Left lung (tissue), 10 donors: ENCODE results near the gene NAGLU. TPM values are rescaled to one million over a fixed set of nuclear protein-coding genes. Genes with fewer than 3 reads are reported as not detected.
A peak's percentile ranks its signal among the peaks of the same experiment; 100 is the strongest.
"Not testable (repeated sequence)": the region's sequence is repeated elsewhere in the genome, so short reads cannot be mapped to it uniquely, and the experiment has no call there.

Experiments
- ATAC-seq: fragments of 200-7000 bp; cut with Tn5 transposase; one replicate; pipeline ENCODE4 v1.9.1; 2020; ENCODE audit warnings: moderate library complexity
- DNase-seq, 4 donors: peaks; one replicate each; pipeline ENCODE4 v3.0.0-alpha.2; 2013 to 2020
- H3K27ac ChIP-seq, 2 donors: fragments of 200-600 bp; sonication (generic) in 1 of 2; one replicate each; pipeline versions ENCODE4 v1.5.0 to v1.8.0; 2020 to 2021
- H3K27me3 ChIP-seq, 2 donors: fragments of 200-600 bp; sonication (generic) in 1 of 2; one replicate each; pipeline versions ENCODE4 v1.5.0 to v1.8.0; 2020 to 2021
- H3K36me3 ChIP-seq, 2 donors: fragments of 200-600 bp; sonication (generic) in 1 of 2; one replicate each; pipeline versions ENCODE4 v1.5.0 to v1.8.0; 2020 to 2021
- H3K4me1 ChIP-seq, 2 donors: fragments of 200-600 bp; one replicate each; pipeline ENCODE4 v1.8.0; 2021
- H3K4me3 ChIP-seq, 2 donors: fragments of 200-600 bp; sonication (generic) in 1 of 2; one replicate each; pipeline versions ENCODE4 v1.5.0 to v1.8.0; 2020 to 2021; ENCODE audit warnings: mild to moderate bottlenecking in 1 of 2
- H3K9me3 ChIP-seq, 2 donors: fragments of 200-600 bp; sonication (generic) in 1 of 2; one replicate each; pipeline versions ENCODE4 v1.5.0 to v1.8.0; 2020 to 2021
- intact Hi-C, 2 donors: fragments of 100-400 bp; cut with DNase I; formaldehyde crosslinking; loops; one replicate each; pipeline versions ENCODE4 v1.11.2 to v1.14.2; 2022
- polyA plus RNA-seq, 6 donors: library from polyadenylated mRNA; unstranded; fragments of 120-200 nt; gene quantifications; one replicate each; pipeline ENCODE4 v1.2.1, GENCODE V29; 2013; ENCODE audit not compliant: insufficient read length in 6 of 6
- total RNA-seq, 2 donors: library from RNA; stranded (reverse); fragmentation: NEBNext Ultra II Directional; extraction: Animal tissue kit (Norgen Biotek cat#: 25700); gene quantifications; one replicate each; pipeline ENCODE4 v1.2.1, GENCODE V29; 2021
- TF ChIP-seq, protein P1 (sequence below), 2 donors: fragments of 200-600 bp; sonication (generic) in 1 of 2; IDR thresholded peaks; one replicate each; pipeline versions ENCODE4 v1.5.0 to v1.8.0; 2021; ENCODE audit warnings: antibody characterized with exemption in 2 of 2
- donor health status: DM: no; HTN: yes; CAD: no.
- donor health status: DM: no; HTN: no; CAD: no.

Gene NAGLU
- total and polyA plus RNA-seq, 8 donors, result 10.3 to 56.2 (median 14.3) TPM

DNA sequence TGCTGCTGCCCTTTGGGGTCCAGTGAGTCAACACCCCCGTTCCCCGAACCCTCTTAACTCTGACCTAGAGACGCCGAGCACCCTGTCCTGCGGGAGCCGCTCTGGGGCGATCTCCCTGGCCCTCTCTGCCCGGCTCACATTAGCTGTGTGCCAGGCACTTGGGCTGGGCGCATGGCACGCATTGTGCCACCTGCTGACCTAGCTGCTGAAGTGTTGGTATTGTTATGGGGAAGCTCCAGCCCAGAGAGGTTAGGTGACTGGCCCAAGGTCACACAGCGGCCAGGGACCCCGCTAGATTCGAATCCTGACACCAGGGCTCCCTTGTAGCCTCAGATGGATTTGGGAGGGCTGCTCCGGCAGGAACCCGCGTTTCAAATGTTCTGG, 17.8 kb downstream of the NAGLU start:
- Histone ChIP-seq H3K9me3 (no peaks in the 10 kb centered on the region), H3K36me3 (no peaks in the 10 kb centered on the region), H3K4me3 (peak overlapping the region; percentile 73 to 88), H3K4me1 (peaks cover 16 to 23% of the 10 kb centered on the region in 2 donors), H3K27ac (peak overlapping the region; percentile 75 to 90), H3K27me3 (peaks cover 0 to 5% of the 10 kb centered on the region in 2 donors)
- TF ChIP-seq, protein P1, sequence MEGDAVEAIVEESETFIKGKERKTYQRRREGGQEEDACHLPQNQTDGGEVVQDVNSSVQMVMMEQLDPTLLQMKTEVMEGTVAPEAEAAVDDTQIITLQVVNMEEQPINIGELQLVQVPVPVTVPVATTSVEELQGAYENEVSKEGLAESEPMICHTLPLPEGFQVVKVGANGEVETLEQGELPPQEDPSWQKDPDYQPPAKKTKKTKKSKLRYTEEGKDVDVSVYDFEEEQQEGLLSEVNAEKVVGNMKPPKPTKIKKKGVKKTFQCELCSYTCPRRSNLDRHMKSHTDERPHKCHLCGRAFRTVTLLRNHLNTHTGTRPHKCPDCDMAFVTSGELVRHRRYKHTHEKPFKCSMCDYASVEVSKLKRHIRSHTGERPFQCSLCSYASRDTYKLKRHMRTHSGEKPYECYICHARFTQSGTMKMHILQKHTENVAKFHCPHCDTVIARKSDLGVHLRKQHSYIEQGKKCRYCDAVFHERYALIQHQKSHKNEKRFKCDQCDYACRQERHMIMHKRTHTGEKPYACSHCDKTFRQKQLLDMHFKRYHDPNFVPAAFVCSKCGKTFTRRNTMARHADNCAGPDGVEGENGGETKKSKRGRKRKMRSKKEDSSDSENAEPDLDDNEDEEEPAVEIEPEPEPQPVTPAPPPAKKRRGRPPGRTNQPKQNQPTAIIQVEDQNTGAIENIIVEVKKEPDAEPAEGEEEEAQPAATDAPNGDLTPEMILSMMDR (IDR thresholded peaks at IDR 0.05), result no peak
- ATAC-seq (peak; percentile 45), DNase-seq (peak in 1 of 4 donors; percentile 81)
- intact Hi-C loops, result no loop called here

DNA sequence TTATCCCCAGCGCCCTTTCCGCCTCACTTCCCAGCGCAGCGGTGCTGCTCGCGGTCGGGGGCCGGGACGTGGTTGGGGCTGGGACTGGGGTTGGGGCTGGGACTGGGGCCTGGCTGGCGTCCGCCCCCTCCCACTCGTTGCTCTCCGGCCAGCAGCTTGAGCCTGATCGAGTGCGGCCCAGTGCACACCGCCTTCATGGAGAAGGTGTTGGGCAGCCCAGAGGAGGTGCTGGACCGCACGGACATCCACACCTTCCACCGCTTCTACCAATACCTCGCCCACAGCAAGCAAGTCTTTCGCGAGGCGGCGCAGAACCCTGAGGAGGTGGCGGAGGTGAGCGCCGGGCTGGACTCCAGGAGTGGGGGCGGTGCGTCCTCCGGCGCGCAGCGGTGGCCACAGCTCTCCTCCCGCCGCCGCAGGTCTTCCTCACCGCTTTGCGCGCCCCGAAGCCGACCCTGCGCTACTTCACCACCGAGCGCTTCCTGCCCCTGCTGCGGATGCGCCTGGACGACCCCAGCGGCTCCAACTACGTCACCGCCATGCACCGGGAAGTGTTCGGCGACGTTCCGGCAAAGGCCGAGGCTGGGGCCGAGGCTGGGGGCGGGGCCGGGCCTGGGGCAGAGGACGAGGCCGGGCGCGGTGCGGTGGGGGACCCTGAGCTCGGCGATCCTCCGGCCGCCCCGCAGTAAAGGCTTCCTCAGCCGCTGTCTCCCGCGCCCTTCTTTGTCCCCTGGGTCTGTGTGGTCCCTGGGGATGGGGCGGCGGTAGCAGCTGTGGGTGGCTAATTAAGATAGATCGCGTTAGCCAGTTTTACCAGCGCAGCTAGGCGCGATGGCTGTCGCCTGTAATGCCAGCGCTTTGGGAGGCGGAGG, 18.4 kb downstream of the NAGLU start:
- peak overlapping the region; percentile 73 to 88 for H3K4me3 ChIP-seq
- intact Hi-C loops, result no loop called here
- peaks cover 16 to 20% of the 10 kb centered on the region in 2 donors for H3K4me1 ChIP-seq
- DNase-seq (peak; percentile 83 to 97 (median 91)), ATAC-seq (peak; percentile 95)
- TF ChIP-seq, protein P1 (IDR thresholded peaks at IDR 0.05), result no peak
- no peaks in the 10 kb centered on the region for H3K36me3 ChIP-seq
- H3K9me3 ChIP-seq, result no peaks in the 10 kb centered on the region
- H3K27me3 ChIP-seq, result no peaks in the 10 kb centered on the region
- H3K27ac ChIP-seq, result peak overlapping the region; percentile 75 to 90

DNA sequence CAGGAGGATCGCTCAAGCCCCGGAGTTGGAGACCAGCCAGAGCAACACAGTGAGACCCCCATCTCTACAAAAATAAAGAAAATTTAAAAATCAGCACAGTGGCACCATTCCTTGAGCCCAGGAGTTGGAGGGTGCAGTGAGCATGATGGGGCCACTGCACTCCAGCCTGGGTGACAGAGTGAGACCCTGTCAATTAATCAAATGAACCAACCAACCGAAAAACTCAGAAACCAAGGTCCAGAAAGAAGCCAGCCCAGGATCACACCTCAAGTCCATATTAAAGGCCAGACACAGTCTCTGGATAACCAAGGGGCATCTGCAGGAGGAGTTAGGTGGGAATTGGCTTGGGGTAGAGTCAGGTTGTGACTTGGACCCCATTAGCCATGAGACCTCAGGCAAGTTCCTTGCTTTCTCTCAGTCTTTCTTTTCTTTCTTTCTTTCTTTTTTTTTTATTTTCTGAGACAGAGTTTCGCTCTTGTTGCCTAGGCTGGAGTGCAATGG, 19.1 kb downstream of the NAGLU start:
- TF ChIP-seq, protein P1 (IDR thresholded peaks at IDR 0.05), result no peak
- ATAC-seq, result no peak

DNA sequence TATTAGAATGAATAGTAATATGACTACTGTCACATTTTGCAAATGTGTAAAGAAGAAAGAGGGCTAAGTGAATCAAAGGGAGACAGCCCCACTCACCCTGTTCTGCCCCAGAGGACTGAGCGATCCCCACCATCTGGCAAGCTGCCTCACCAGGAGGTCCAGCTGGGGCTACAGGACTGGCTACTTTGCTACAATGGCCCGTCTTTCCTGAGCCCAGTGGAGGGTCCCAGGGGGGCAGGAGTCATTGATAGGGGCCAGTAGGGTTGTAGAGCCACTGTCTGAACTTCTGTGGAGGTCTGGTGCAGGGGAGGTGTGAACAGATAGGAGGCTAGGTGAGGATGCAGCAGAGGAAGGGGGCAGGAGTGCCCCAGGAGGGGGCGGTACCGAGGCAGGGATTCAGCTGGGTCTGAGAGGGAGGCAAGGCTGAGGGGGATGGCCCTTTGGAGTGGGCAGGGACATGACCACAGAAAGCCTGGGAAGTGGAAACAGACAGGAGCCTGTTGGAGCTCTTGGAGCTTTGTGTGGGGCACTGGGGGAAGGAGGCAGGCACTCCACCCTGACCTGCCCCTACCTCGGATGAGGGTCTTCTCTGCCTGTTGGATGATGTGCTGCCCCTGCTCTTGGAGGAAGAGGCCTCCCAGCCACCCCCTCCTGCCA, 20.0 kb downstream of the NAGLU start:
- H3K36me3 ChIP-seq, H3K27ac ChIP-seq, ATAC-seq, intact Hi-C loops, H3K4me3 ChIP-seq, DNase-seq, H3K27me3 ChIP-seq, H3K9me3 ChIP-seq: not testable (repeated sequence)
- H3K4me1 ChIP-seq, result peaks cover 16 to 21% of the 10 kb centered on the region in 2 donors

More for the DNA sequence above, 19.1 kb downstream of the NAGLU start:
- Histone ChIP-seq H3K36me3 (no peaks in the 10 kb centered on the region), H3K4me1 (peaks cover 16 to 20% of the 10 kb centered on the region in 2 donors), H3K4me3 (peak overlapping the region; percentile 73 to 88), H3K27ac (peak overlapping the region; percentile 75 to 90), H3K27me3 (no peaks in the 10 kb centered on the region), H3K9me3 (no peaks in the 10 kb centered on the region)
- DNase-seq, result no peak
- intact Hi-C loops, result no loop called here

DNA sequence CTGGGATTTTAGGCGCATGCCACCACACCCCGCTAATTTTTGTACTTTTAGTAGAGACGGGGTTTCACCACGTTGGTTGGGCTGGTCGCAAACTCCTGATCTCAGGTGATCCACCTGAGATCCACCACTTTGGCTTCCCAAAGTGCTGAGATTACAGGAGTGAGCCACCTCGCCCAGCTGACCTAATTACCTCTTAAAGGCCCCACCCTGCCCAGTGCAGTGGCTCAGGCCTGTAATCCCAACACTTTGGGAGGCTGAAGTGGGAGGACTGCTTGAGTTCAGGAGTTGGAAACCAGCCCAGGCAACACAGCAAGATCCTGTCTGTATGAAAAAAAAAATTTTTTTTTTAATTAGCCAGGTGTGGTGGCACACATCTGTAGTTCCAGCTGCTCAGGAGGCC, 23.0 kb downstream of the NAGLU start:
- Histone ChIP-seq H3K4me1 (peaks cover 22 to 33% of the 10 kb centered on the region in 2 donors), H3K9me3 (no peaks in the 10 kb centered on the region), H3K27ac (peak overlapping the region; percentile 35 to 39), H3K4me3 (no peak overlapping the region), H3K27me3 (no peaks in the 10 kb centered on the region), H3K36me3 (peaks cover 0 to under 1% of the 10 kb centered on the region in 2 donors)
- TF ChIP-seq, protein P1 (IDR thresholded peaks at IDR 0.05), result no peak
- DNase-seq, result peak in 1 of 4 donors; percentile 72
- intact Hi-C loops, result no loop called here
- peak; percentile 40 for ATAC-seq
